K562 (cell line): ENCODE data around the gene CHRDL2.

Experiments
- ATF1 ChIP-seq, 2 experiments: fragments of 450-650 bp in 1 of 2; IDR thresholded peaks; 2 replicates each; pipeline ENCODE4 v1.6.1; 2016; ENCODE audit warnings: missing compliant biosample characterization in 1 of 2, missing genetic modification characterization in 1 of 2
- FUS ChIP-seq: fragments of 200-400 bp; formaldehyde crosslinking; optimal IDR thresholded peaks from 2 replicates; pipeline ENCODE3; 2017; ENCODE audit warnings: low read depth, low read length
- POLR2H ChIP-seq: IDR thresholded peaks from 2 replicates; pipeline ENCODE4 v1.6.1; 2016; ENCODE audit warnings: missing genetic modification characterization, low read depth, mild to moderate bottlenecking, control low read depth, missing compliant biosample characterization, moderate library complexity
- RHOXF2B ChIP-seq: fragments of 250-450 bp; sonication (Bioruptor Pico); conservative IDR thresholded peaks from 2 replicates; pipeline ENCODE4 v1.5.1; 2021
- TEAD2 ChIP-seq: fragments of 450-650 bp; IDR thresholded peaks from 2 replicates; pipeline ENCODE4 v1.6.1; 2016; ENCODE audit warnings: missing genetic modification characterization, control low read depth, missing compliant biosample characterization
- TF ChIP-seq, protein P1 (sequence below): fragments of 250-450 bp; sonication (Bioruptor Pico); IDR thresholded peaks from 2 replicates; pipeline ENCODE4 v1.5.0; 2020; ENCODE audit warnings: mild to moderate bottlenecking, borderline replicate concordance

- TF ChIP-seq RHOXF2B (CRISPR knock-in tag) (no peak), POLR2H (tag) (no peak), TEAD2 (tag) (no peak), FUS (no peak), ATF1 (CRISPR knock-in tag; IDR thresholded peaks at IDR 0.05) (no peak), ATF1 (tag; IDR thresholded peaks at IDR 0.05) (no peak)
- TF ChIP-seq, protein P1, sequence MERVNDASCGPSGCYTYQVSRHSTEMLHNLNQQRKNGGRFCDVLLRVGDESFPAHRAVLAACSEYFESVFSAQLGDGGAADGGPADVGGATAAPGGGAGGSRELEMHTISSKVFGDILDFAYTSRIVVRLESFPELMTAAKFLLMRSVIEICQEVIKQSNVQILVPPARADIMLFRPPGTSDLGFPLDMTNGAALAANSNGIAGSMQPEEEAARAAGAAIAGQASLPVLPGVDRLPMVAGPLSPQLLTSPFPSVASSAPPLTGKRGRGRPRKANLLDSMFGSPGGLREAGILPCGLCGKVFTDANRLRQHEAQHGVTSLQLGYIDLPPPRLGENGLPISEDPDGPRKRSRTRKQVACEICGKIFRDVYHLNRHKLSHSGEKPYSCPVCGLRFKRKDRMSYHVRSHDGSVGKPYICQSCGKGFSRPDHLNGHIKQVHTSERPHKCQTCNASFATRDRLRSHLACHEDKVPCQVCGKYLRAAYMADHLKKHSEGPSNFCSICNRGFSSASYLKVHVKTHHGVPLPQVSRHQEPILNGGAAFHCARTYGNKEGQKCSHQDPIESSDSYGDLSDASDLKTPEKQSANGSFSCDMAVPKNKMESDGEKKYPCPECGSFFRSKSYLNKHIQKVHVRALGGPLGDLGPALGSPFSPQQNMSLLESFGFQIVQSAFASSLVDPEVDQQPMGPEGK (CRISPR knock-in tag), result no peak
Observed at GRCh38 chr11:74777877-74778276, 46.7 kb upstream of the CHRDL2 start.
